PC-3 (cell line): ENCODE results near the gene SLC38A10. TPM values are rescaled to one million over a fixed set of nuclear protein-coding genes. Genes with fewer than 3 reads are reported as not detected.
"Not testable (repeated sequence)": the region's sequence is repeated elsewhere in the genome, so short reads cannot be mapped to it uniquely, and the experiment has no call there.

ENCODE experiments used
- ATAC-seq: fragments of 200-7000 bp; cut with Tn5 transposase; 2 replicates; pipeline ENCODE4 v1.9.1; 2020; ENCODE audit warnings: mild to moderate bottlenecking, moderate library complexity
- BruUV-seq: library from RNA; stranded (reverse); fragments of 400-500 nt; replicated peaks from 2 replicates; lab custom pipeline; 2021; lab: Mats Ljungman, UMichigan
- CTCF ChIA-PET: fragments of 300-600 bp; sonication (Branson Sonifier 250); formaldehyde crosslinking; loops from one replicate; lab custom pipeline; 2022; ENCODE audit warnings: antibody characterized with exemption; lab: Charles Lee
- POLR2A ChIA-PET: fragments of 300-600 bp; sonication (Branson Sonifier 250); formaldehyde crosslinking; loops from one replicate; lab custom pipeline; 2022; ENCODE audit warnings: antibody characterized with exemption; ENCODE audit not compliant: unreplicated experiment; lab: Charles Lee
- DNase-seq: peaks from one replicate; pipeline ENCODE4 v3.0.0-alpha.2; 2015
- H2AFZ ChIP-seq: fragments of 300-600 bp; sonication (generic); 2 replicates; pipeline ENCODE4 v1.6.0; 2016; ENCODE audit warnings: antibody characterized with exemption, low read length
- H3F3A ChIP-seq: fragments of 300-600 bp; sonication (generic); one replicate; pipeline ENCODE4 v1.6.0; 2017; ENCODE audit warnings: antibody characterized with exemption, low read length, control low read depth, mild to moderate bottlenecking; ENCODE audit not compliant: unreplicated experiment
- H3K27ac ChIP-seq: fragments of 300-600 bp; sonication (generic); 2 replicates; pipeline ENCODE4 v1.5.1; 2016; ENCODE audit warnings: mild to moderate bottlenecking, low read length
- H3K27me3 ChIP-seq: fragments of 300-600 bp; sonication (generic); 2 replicates; pipeline ENCODE4 v1.6.1; 2016; ENCODE audit warnings: low read length, mixed read lengths
- H3K36me3 ChIP-seq: fragments of 300-600 bp; sonication (generic); 2 replicates; pipeline ENCODE4 v1.6.1; 2016; ENCODE audit warnings: low read depth, mixed run types, low read length, mixed read lengths
- H3K4me1 ChIP-seq: fragments of 300-600 bp; sonication (generic); 2 replicates; pipeline ENCODE4 v1.5.1; 2016; ENCODE audit warnings: low read length; ENCODE audit not compliant: insufficient read depth
- H3K4me2 ChIP-seq: fragments of 300-600 bp; sonication (generic); 2 replicates; pipeline ENCODE4 v1.6.0; 2016; ENCODE audit warnings: low read length
- H3K4me3 ChIP-seq: fragments of 300-600 bp; sonication (generic); 2 replicates; pipeline ENCODE4 v1.5.1; 2016; ENCODE audit warnings: mild to moderate bottlenecking, low read length, mixed read lengths
- H3K79me2 ChIP-seq: fragments of 300-600 bp; sonication (generic); 2 replicates; pipeline ENCODE4 v1.6.1; 2017; ENCODE audit warnings: low read length, mixed read lengths
- H3K9ac ChIP-seq: fragments of 300-600 bp; sonication (generic); 2 replicates; pipeline ENCODE4 v1.6.0; 2016; ENCODE audit warnings: mild to moderate bottlenecking, low read length
- H3K9me2 ChIP-seq: fragments of 300-600 bp; sonication (generic); replicated peaks from 2 replicates; pipeline ENCODE4 v1.6.1; 2016; ENCODE audit warnings: mixed run types, low read length, mixed read lengths
- H3K9me3 ChIP-seq: fragments of 300-600 bp; sonication (generic); 2 replicates; pipeline ENCODE4 v1.6.1; 2016; ENCODE audit warnings: low read length, mixed read lengths
- H4K20me1 ChIP-seq: fragments of 300-600 bp; sonication (generic); 2 replicates; pipeline ENCODE4 v1.6.1; 2016; ENCODE audit warnings: low read length, mixed read lengths
- CTCF ChIP-seq: fragments of 300-600 bp; sonication (generic); conservative IDR thresholded peaks from 2 replicates; pipeline ENCODE4 v1.5.1; 2017; ENCODE audit warnings: antibody characterized with exemption, low read depth, mild to moderate bottlenecking, low read length
- EZH2 ChIP-seq: fragments of 300-600 bp; sonication (generic); IDR thresholded peaks from one replicate; pipeline ENCODE4 v1.6.1; 2017; ENCODE audit warnings: antibody characterized with exemption, mild to moderate bottlenecking, low read length; ENCODE audit not compliant: unreplicated experiment
- EZH2phosphoT487 ChIP-seq: fragments of 300-600 bp; sonication (generic); IDR thresholded peaks from 2 replicates; pipeline ENCODE4 v1.6.1; 2018; ENCODE audit warnings: mild to moderate bottlenecking, antibody characterized with exemption, low read length, borderline replicate concordance
- intact Hi-C: fragments of 100-400 bp; cut with micrococcal nuclease; formaldehyde crosslinking; loops from 2 replicates; pipeline ENCODE4 v1.9.0; 2023
- total RNA-seq: library from RNA; depleted of rRNA; stranded (reverse); fragments of >200 nt; gene quantifications from 2 replicates; pipeline ENCODE4 v1.2.3, GENCODE V29; 2014

Gene SLC38A10
- total RNA-seq, 1 experiment from 2014 or later = 77.8 TPM

- no TSS peak for BruUV-seq
- DNase-seq (no peak), ATAC-seq (no peak)
- TF ChIP-seq EZH2phosphoT487 = no peak
- no peak for TF ChIP-seq EZH2
- TF ChIP-seq CTCF = no peak
- H3K27ac ChIP-seq = no peak overlapping the region
- H4K20me1 ChIP-seq = no peaks in the 10 kb centered on the region
- no peaks in the 10 kb centered on the region for H3F3A ChIP-seq
- no peak overlapping the region for H2AFZ ChIP-seq
- ChIA-PET POLR2A (no interaction called here), CTCF (no interaction called here)
- H3K4me3 ChIP-seq = no peak overlapping the region
- H3K36me3 ChIP-seq = no peaks in the 10 kb centered on the region; the same call in 1 of the 2 replicates
- H3K27me3 ChIP-seq = no peaks in the 10 kb centered on the region
- no peaks in the 10 kb centered on the region for H3K9me2 ChIP-seq
- intact Hi-C loops = no loop called here
- H3K4me1 ChIP-seq = peaks cover under 1% of the 10 kb centered on the region; the same call in 1 of the 2 replicates
- H3K4me2 ChIP-seq = no peak overlapping the region
- H3K9me3 ChIP-seq = 0 out of 2 replicates have a peak, but pooled peaks cover 3% of the 10 kb centered on the region
- H3K79me2 ChIP-seq = no peaks in the 10 kb centered on the region
- H3K9ac ChIP-seq = no peak overlapping the region
These were observed 66.1 kb downstream of the SLC38A10 start for GRCh38 chr17:81228834-81229665.

GRCh38 chr17:81228420-81228819, 66.7 kb downstream of the SLC38A10 start:
- peaks cover 7% of the 10 kb centered on the region for H3K4me1 ChIP-seq
- TF ChIP-seq EZH2phosphoT487 (no peak), EZH2 (no peak), CTCF (no peak)
- no peak for DNase-seq
- ATAC-seq = no peak
- no peak overlapping the region for H3K4me2 ChIP-seq
- H3K27me3 ChIP-seq = no peaks in the 10 kb centered on the region
- H3F3A ChIP-seq = no peaks in the 10 kb centered on the region
- H3K9ac ChIP-seq = no peak overlapping the region
- H3K4me3 ChIP-seq = no peak overlapping the region
- no peak overlapping the region for H3K27ac ChIP-seq
- no TSS peak for BruUV-seq
- ChIA-PET CTCF (no interaction called here), POLR2A (no interaction called here)
- intact Hi-C loops = no loop called here
- H3K9me3 ChIP-seq = 0 out of 2 replicates have a peak, but pooled peaks cover 3% of the 10 kb centered on the region
- H3K9me2 ChIP-seq = no peaks in the 10 kb centered on the region
- no peaks in the 10 kb centered on the region; the same call in 1 of the 2 replicates for H3K36me3 ChIP-seq
- no peaks in the 10 kb centered on the region for H4K20me1 ChIP-seq
- no peak overlapping the region for H2AFZ ChIP-seq
- no peaks in the 10 kb centered on the region for H3K79me2 ChIP-seq

GRCh38 chr17:81227630-81228029, 67.5 kb downstream of the SLC38A10 start:
- H4K20me1 ChIP-seq, H3F3A ChIP-seq, H3K9me2 ChIP-seq, H3K9me3 ChIP-seq, BruUV-seq, CTCF ChIA-PET, H2AFZ ChIP-seq, DNase-seq, H3K9ac ChIP-seq, intact Hi-C loops, H3K4me2 ChIP-seq, H3K27ac ChIP-seq, H3K79me2 ChIP-seq, H3K4me3 ChIP-seq, POLR2A ChIA-PET, H3K4me1 ChIP-seq, ATAC-seq, H3K36me3 ChIP-seq, H3K27me3 ChIP-seq: not testable (repeated sequence)
